HepG2 (cell line): ENCODE results near the gene MAGI1. TPM values are rescaled to one million over a fixed set of nuclear protein-coding genes. Genes with fewer than 3 reads are reported as not detected.

Source experiments
- ATAC-seq: fragments of 200-7000 bp; cut with Tn5 transposase; 3 replicates; pipeline ENCODE4 v1.9.1; 2020; ENCODE audit warnings: mild to moderate bottlenecking, moderate library complexity
- BruUV-seq: library from RNA; stranded (reverse); fragments of 400-500 nt; replicated peaks from 2 replicates; lab custom pipeline; 2021; lab: Mats Ljungman, UMichigan
- CTCF ChIA-PET: fragments of 300-600 bp; formaldehyde crosslinking; extraction: SDS; loops from one replicate; lab custom pipeline; 2021; ENCODE audit warnings: low total read pairs, inconsistent platforms, low intra/inter-chr PET ratio; lab: Yijun Ruan, JAX
- POLR2A ChIA-PET: fragments of 350-600 bp; sonication (Branson Sonifier 250); formaldehyde crosslinking; loops from one replicate; lab custom pipeline; 2020; ENCODE audit warnings: antibody characterized with exemption, inconsistent platforms; lab: Yijun Ruan, JAX
- DNase-seq: peaks from one replicate; pipeline ENCODE4 v3.0.0-alpha.2; 2015; ENCODE audit warnings: low spot score
- FAIRE-seq: peaks from 3 replicates; lab custom pipeline; 2011; peaks lifted over from hg19 to GRCh38; lab: Jason Lieb, UNC
- H2AFZ ChIP-seq: one replicate; pipeline ENCODE4 v1.6.1; 2011; ENCODE audit warnings: low read length, inconsistent platforms
- H3K27ac ChIP-seq: fragments of 300-600 bp; 3 replicates; pipeline ENCODE4 v1.8.0; 2011; ENCODE audit warnings: mixed run types, mild to moderate bottlenecking, mixed read lengths, low read length, inconsistent platforms; ENCODE audit not compliant: insufficient read depth; ENCODE audit errors: extremely low read length
- H3K27me3 ChIP-seq, 2 experiments: fragments of 200-600 bp in 1 of 2; 2 replicates in 1 of 2; 3 replicates in 1 of 2; pipeline versions ENCODE4 v1.6.0 to v1.8.0; 2011; ENCODE audit warnings: low read length in 2 of 2, mild to moderate bottlenecking in 2 of 2, moderate library complexity in 2 of 2, inconsistent platforms in 1 of 2; ENCODE audit not compliant: insufficient read depth in 2 of 2, control insufficient read depth in 1 of 2
- H3K36me3 ChIP-seq, 2 experiments: fragments of 200-600 bp in 1 of 2; replicated peaks in 1 of 2; 2 replicates in 1 of 2; 3 replicates in 1 of 2; pipeline versions ENCODE4 v1.5.1 to v1.8.0; 2011; ENCODE audit warnings: low read length in 2 of 2, inconsistent platforms in 1 of 2; ENCODE audit not compliant: insufficient read depth in 2 of 2, control insufficient read depth in 1 of 2
- H3K4me1 ChIP-seq: 2 replicates; pipeline ENCODE4 v1.5.1; 2012; ENCODE audit warnings: low read length, inconsistent platforms; ENCODE audit not compliant: insufficient read depth
- H3K4me2 ChIP-seq: 2 replicates; pipeline ENCODE4 v1.6.0; 2011; ENCODE audit warnings: low read depth, low read length, inconsistent platforms
- H3K4me3 ChIP-seq, 3 experiments: fragments of 200-600 bp in 1 of 3; sonication (generic), shearing (Covaris generic) in 1 of 3; replicated peaks in 1 of 3; 2 replicates each; pipeline ENCODE4 v1.5.1; 2011 to 2016; ENCODE audit warnings: low read length in 3 of 3, inconsistent platforms in 2 of 3, low read depth in 2 of 3, mild to moderate bottlenecking in 2 of 3, control low read depth in 1 of 3, mixed read lengths in 1 of 3; ENCODE audit not compliant: insufficient read depth in 1 of 3
- H3K79me2 ChIP-seq: one replicate; pipeline ENCODE4 v1.6.1; 2011; ENCODE audit warnings: low read length, inconsistent platforms; ENCODE audit not compliant: insufficient read depth
- H3K9ac ChIP-seq: 2 replicates; pipeline ENCODE4 v1.6.0; 2011; ENCODE audit warnings: mild to moderate bottlenecking, low read depth, low read length, inconsistent platforms; ENCODE audit not compliant: insufficient read depth
- H3K9me3 ChIP-seq: 2 replicates; pipeline ENCODE4 v1.5.1; 2012; ENCODE audit warnings: mild to moderate bottlenecking, low read length
- H4K20me1 ChIP-seq: 2 replicates; pipeline ENCODE4 v1.6.0; 2011; ENCODE audit warnings: inconsistent platforms, mild to moderate bottlenecking, low read length, moderate library complexity; ENCODE audit not compliant: insufficient read depth
- FOXC1 ChIP-seq: sonication (generic); formaldehyde crosslinking; IDR thresholded peaks from 2 replicates; pipeline ENCODE4 v1.8.0; 2022; ENCODE audit warnings: mild to moderate bottlenecking, missing genetic modification reagents, borderline replicate concordance
- GLI4 ChIP-seq: sonication (generic); formaldehyde crosslinking; IDR thresholded peaks from 2 replicates; pipeline ENCODE4 v1.5.1; 2020; ENCODE audit warnings: missing genetic modification reagents, mild to moderate bottlenecking, moderate library complexity, borderline replicate concordance
- NONO ChIP-seq, 2 experiments: fragments of 450-650 bp in 1 of 2; sonication (generic) in 1 of 2; formaldehyde crosslinking in 1 of 2; IDR thresholded peaks in 1 of 2; conservative IDR thresholded peaks in 1 of 2; 2 replicates each; pipeline versions ENCODE4 v1.6.1 to v1.8.0; 2017 to 2022; ENCODE audit warnings: mild to moderate bottlenecking in 1 of 2, missing genetic modification reagents in 1 of 2, moderate library complexity in 1 of 2
- ZBTB37 ChIP-seq: sonication (generic); formaldehyde crosslinking; IDR thresholded peaks from 2 replicates; pipeline ENCODE4 v1.4.0; 2020; ENCODE audit warnings: mild to moderate bottlenecking, missing genetic modification reagents
- ZNF12 ChIP-seq: sonication (generic); formaldehyde crosslinking; IDR thresholded peaks from 2 replicates; pipeline ENCODE4 v1.5.0; 2020; ENCODE audit warnings: missing genetic modification reagents
- WGBS: methylation state at CpG from one replicate; pipeline ENCODE4 v1.1.6; 2017; ENCODE audit warnings: low lambda C conversion rate; 5-methylcytosine and 5-hydroxymethylcytosine counted together
- in situ Hi-C: cut with HindIII; loops from 2 replicates; pipeline ENCODE4 v1.10.0; 2017; ENCODE audit warnings: low pct_unique_long_range_greater_than_20kb; ENCODE audit not compliant: extremely low pct_ligation_motif_present
- intact Hi-C: fragments of 100-400 bp; cut with micrococcal nuclease; formaldehyde crosslinking; loops from one replicate; pipeline ENCODE4 v1.10.0; 2022; ENCODE audit not compliant: unreplicated experiment
- polyA plus RNA-seq, 8 experiments: library from polyadenylated mRNA; depleted of rRNA in 3 of 8; stranded (reverse) in 7 of 8; unstranded in 1 of 8; fragments of >200 nt; fragmentation: Illumina TruSeq in 4 of 8; extraction: Trizol in 4 of 8; gene quantifications; 2 replicates each; pipeline versions ENCODE4 v1.2.1 to v1.2.3, GENCODE V29; 2011 to 2016; ENCODE audit warnings: low read depth in 4 of 8, missing spikeins in 1 of 8, mixed read lengths in 1 of 8; ENCODE audit not compliant: insufficient read depth in 1 of 8
- total RNA-seq, 5 experiments: library from RNA; depleted of rRNA; stranded (reverse); fragments of >200 nt; fragmentation: Illumina TruSeq; extraction: Trizol; gene quantifications; 2 replicates each; pipeline ENCODE4 v1.2.3, GENCODE V29; 2016; ENCODE audit warnings: low read depth in 1 of 5

MAGI1 gene
- total and polyA plus RNA-seq, 2 of the 13 experiments (the other 11 are each of a cell fraction or from before 2014, with no cell fraction given): 22.2 to 26.0 TPM

GRCh38 chr3:66080167-66080566, 41.4 kb upstream of the MAGI1 start:
- 0 out of 5 replicates have a peak, but pooled peaks cover 0 to 3% of the 10 kb centered on the region in 2 experiments for H3K27me3 ChIP-seq
- H3K36me3 ChIP-seq: no peaks in the 10 kb centered on the region
- DNase-seq: no peak
- intact Hi-C loops: no loop called here
- POLR2A ChIA-PET: no interaction called here
- H4K20me1 ChIP-seq: no peaks in the 10 kb centered on the region
- FAIRE-seq: no peak
- in situ Hi-C loops: no loop called here
- H3K9ac ChIP-seq: no peak overlapping the region
- WGBS: 0% methylated on average over 3 of the region's 3 CpGs
- no peaks in the 10 kb centered on the region for H3K79me2 ChIP-seq
- H3K4me1 ChIP-seq: peaks cover 26% of the 10 kb centered on the region
- no peak for TF ChIP-seq GLI4 (CRISPR knock-in tag)
- TF ChIP-seq NONO (IDR thresholded peaks at IDR 0.05): no peak
- no peak for TF ChIP-seq NONO (CRISPR knock-in tag; conservative IDR thresholded peaks at IDR 0.05)
- TF ChIP-seq, all 625 proteins: peak for 0
- no peak overlapping the region for H3K4me3 ChIP-seq
- no peak for ATAC-seq
- no peak overlapping the region for H3K4me2 ChIP-seq
- H3K27ac ChIP-seq: no peak overlapping the region
- BruUV-seq: no TSS peak
- H2AFZ ChIP-seq: no peak overlapping the region
- H3K9me3 ChIP-seq: no peaks in the 10 kb centered on the region
- CTCF ChIA-PET: no interaction called here

- H3K79me2 ChIP-seq: no peaks in the 10 kb centered on the region
- no peaks in the 10 kb centered on the region for H4K20me1 ChIP-seq
- H3K4me3 ChIP-seq: no peak overlapping the region
- ChIA-PET POLR2A (no interaction called here), CTCF (no interaction called here)
- peaks cover 27% of the 10 kb centered on the region for H3K4me1 ChIP-seq
- no TSS peak for BruUV-seq
- TF ChIP-seq ZNF12: peak; percentile 97
- no peak for TF ChIP-seq FOXC1
- no peak for TF ChIP-seq ZBTB37
- H3K9ac ChIP-seq: no peak overlapping the region
- ATAC-seq: no peak
- H3K27me3 ChIP-seq: 0 out of 5 replicates have a peak, but pooled peaks cover 0 to under 1% of the 10 kb centered on the region in 2 experiments
- intact Hi-C loops: no loop called here
- no peaks in the 10 kb centered on the region for H3K36me3 ChIP-seq
- no peak overlapping the region for H3K4me2 ChIP-seq
- no peak for DNase-seq
- no peak overlapping the region for H2AFZ ChIP-seq
- no peaks in the 10 kb centered on the region for H3K9me3 ChIP-seq
- no peak overlapping the region for H3K27ac ChIP-seq
- no peak for FAIRE-seq
- in situ Hi-C loops: no loop called here
Observed at GRCh38 chr3:66077973-66078372, 39.3 kb upstream of the MAGI1 start.
